BLaER1 treated with 17β-estradiol and CSF1 and Interleukin-3, amounts not matched to agents 10 nM and 100 nM (cell line): ENCODE measurements around the gene LBX1.
"Not testable (repeated sequence)": the region's sequence is repeated elsewhere in the genome, so short reads cannot be mapped to it uniquely, and the experiment has no call there.

ENCODE experiments used
- H3K27ac ChIP-seq, 11 experiments: shearing (Covaris generic); formaldehyde crosslinking; 2 replicates each; pipeline ENCODE4 v1.8.1; 2022
- H3K27me3 ChIP-seq, 11 experiments: shearing (Covaris generic); formaldehyde crosslinking; 2 replicates each; pipeline ENCODE4 v1.8.1; 2022
- H3K36me3 ChIP-seq, 11 experiments: shearing (Covaris generic); formaldehyde crosslinking; 2 replicates each; pipeline ENCODE4 v1.8.1; 2022
- H3K4me1 ChIP-seq, 10 experiments: shearing (Covaris generic); formaldehyde crosslinking; 2 replicates each; pipeline ENCODE4 v1.8.1; 2022
- H3K4me2 ChIP-seq, 11 experiments: shearing (Covaris generic); formaldehyde crosslinking; 2 replicates each; pipeline ENCODE4 v1.8.1; 2022
- H3K4me3 ChIP-seq, 10 experiments: shearing (Covaris generic); formaldehyde crosslinking; 2 replicates each; pipeline ENCODE4 v1.8.1; 2022
- H3K9ac ChIP-seq, 11 experiments: shearing (Covaris generic); formaldehyde crosslinking; 2 replicates each; pipeline ENCODE4 v1.8.1; 2022
- H3K9me3 ChIP-seq, 11 experiments: shearing (Covaris generic); formaldehyde crosslinking; replicated peaks in 1 of 11; 2 replicates each; pipeline ENCODE4 v1.8.1; 2022
- H4K20me1 ChIP-seq, 11 experiments: shearing (Covaris generic); formaldehyde crosslinking; 2 replicates each; pipeline ENCODE4 v1.8.1; 2022
- Cebpa-rat ChIP-seq, 11 experiments: shearing (Covaris generic); IDR thresholded peaks; 2 replicates each; pipeline ENCODE4 v1.8.1; 2022

LBX1 gene

DNA sequence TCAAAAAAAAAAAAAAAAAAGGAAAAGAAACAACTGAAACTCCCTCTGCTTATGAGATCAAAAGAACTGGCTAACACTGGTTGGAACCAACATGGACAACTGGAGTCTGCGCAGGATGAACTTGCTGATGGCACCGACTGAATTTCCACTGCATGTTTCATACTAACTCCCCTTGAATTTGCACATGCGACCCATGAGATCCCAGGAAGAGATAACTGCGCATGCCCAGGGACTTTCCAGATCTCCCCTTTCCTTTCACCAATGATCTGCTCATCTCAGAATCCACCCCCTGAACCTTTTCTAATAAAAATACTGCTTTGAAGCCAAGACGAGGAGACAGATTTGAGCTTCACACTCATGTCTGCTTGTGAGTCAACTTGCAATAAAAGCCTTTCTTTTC lies 20.7 kb downstream of the LBX1 start:
- Histone ChIP-seq H3K4me3 (no peak overlapping the region), H3K36me3 (no peaks in the 10 kb centered on the region), H3K9me3 (no peaks in the 10 kb centered on the region), H3K4me2 (no peak overlapping the region), H3K27me3 (peaks cover 19 to 80% (median 65%) of the 10 kb centered on the region in 11 experiments; a peak in 20 of 22 replicates), H4K20me1 (peaks cover 0 to 8% (median 0%) of the 10 kb centered on the region in 11 experiments; a peak in 1 of 22 replicates), H3K4me1 (no peaks in the 10 kb centered on the region), H3K9ac (no peak overlapping the region), H3K27ac (no peak overlapping the region)
- TF ChIP-seq Cebpa-rat (IDR thresholded peaks at IDR 0.05) = no peak

DNA sequence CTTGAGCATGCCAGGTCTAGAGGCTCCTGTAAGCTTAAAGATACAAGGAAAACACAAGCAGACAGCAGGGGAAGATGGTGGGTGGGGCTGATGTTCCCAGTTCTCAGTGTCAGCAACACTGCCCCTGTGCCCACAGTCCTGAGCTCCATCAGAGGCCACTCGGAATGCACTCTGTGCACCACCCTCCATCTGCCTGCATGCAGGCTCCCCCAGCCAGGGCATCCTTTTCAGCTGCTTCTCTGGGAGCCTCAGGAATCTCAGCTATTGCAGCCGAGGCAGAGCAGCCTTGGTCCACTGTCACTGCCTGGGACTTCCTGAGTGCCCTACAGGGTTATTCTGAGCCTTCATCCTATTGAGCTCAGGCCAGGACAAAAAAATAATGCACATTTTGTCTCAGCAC lies 22.2 kb downstream of the LBX1 start:
- no peak overlapping the region for H3K4me2 ChIP-seq
- H3K4me1 ChIP-seq = 0 out of 20 replicates have a peak, but pooled peaks cover 0 to 6% (median 0%) of the 10 kb centered on the region in 10 experiments
- peaks cover 12 to 73% (median 53%) of the 10 kb centered on the region in 11 experiments; a peak in 19 of 22 replicates for H3K27me3 ChIP-seq
- H4K20me1 ChIP-seq = peaks cover 0 to 4% (median 0%) of the 10 kb centered on the region in 11 experiments; a peak in 1 of 22 replicates
- no peaks in the 10 kb centered on the region for H3K9me3 ChIP-seq
- no peak overlapping the region for H3K9ac ChIP-seq
- H3K4me3 ChIP-seq = no peak overlapping the region
- TF ChIP-seq Cebpa-rat (IDR thresholded peaks at IDR 0.05) = no peak
- H3K36me3 ChIP-seq = no peaks in the 10 kb centered on the region
- no peak overlapping the region for H3K27ac ChIP-seq

DNA sequence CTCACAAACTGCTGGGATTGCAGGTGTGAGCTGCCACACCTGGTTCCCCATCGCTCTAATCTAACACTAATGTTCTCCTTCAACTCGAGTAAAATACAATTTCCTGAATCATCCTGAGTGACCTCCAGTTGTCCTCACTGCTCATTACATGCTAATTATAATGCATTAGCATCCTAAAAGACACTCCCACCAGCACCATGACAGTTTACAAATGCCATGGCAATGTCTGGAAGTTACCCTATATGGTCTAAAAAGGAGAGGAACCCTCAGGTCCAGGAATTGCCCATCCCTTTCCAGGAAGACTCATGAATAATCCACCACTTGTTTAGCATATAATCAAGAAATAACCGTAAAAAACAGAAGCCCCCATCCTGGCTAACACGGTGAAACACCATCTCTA lies 26.6 kb downstream of the LBX1 start:
- Histone ChIP-seq H3K27me3 (peaks cover 0 to 42% (median 24%) of the 10 kb centered on the region in 11 experiments; a peak in 15 of 22 replicates), H3K4me2 (peak overlapping the region in 1 of 11 experiments; percentile 1; a peak in 1 of 22 replicates)

DNA sequence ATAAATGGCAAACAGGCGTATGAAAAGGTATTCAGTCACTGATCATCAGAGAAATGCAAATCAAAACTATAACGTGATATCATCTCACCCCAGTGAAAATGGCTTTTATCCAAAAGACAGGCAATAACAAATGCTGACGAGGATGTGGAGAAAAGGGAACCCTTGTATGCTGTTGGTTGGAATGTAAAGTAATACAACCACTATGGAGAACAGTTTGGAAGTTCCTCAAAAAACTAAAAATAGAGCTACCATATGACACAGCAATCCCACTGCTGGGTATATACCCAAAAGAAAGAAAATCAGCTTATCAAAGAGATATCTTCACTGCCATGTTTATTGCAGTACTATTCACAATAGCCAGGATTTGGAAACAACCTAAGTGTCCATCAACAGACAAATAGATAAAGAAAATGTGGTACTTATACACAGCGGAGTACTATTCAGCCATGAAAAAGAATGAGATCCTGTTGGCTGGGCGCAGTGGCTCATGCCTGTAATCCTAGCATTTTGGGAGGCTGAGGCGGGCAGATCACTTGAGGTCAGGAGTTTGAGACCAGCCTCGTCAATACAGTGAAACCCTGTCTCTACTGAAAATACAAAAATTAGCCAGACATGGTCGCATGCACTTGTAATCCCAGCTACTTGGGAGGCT lies 30.8 kb downstream of the LBX1 start:
- H3K4me2 ChIP-seq = peak overlapping the region in 2 of 11 experiments; percentile 49 to 71; a peak in 4 of 22 replicates
- H3K27ac ChIP-seq, H3K4me1 ChIP-seq, H4K20me1 ChIP-seq, H3K9ac ChIP-seq, H3K4me3 ChIP-seq, H3K9me3 ChIP-seq, H3K36me3 ChIP-seq: not testable (repeated sequence)
- peaks cover 0 to 13% (median 0%) of the 10 kb centered on the region in 11 experiments; a peak in 7 of 22 replicates for H3K27me3 ChIP-seq

More for the DNA sequence above, 26.6 kb downstream of the LBX1 start:
- not testable (repeated sequence) for H3K4me1 ChIP-seq, H4K20me1 ChIP-seq, H3K4me3 ChIP-seq, H3K9ac ChIP-seq, H3K9me3 ChIP-seq, H3K27ac ChIP-seq, H3K36me3 ChIP-seq

DNA sequence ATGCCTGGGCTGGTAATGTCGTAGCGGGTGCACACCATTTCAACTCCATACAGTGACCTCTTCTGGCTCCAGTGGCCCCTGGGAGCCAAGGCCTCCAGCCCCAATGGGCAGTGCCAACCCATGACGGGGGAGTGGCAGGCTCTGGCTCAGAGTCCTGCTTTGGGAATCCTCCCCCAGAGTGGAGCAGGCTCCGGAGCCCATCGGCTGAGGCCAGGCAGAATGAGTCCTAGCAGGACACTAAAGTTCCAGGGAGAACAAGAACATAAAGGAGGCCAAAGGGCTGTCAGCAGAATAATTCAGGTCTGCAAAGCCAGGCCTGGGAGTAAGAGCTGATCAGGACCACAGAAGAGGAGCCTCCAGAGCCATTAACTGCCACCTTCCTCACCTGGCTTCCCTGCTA lies 33.3 kb downstream of the LBX1 start:
- Histone ChIP-seq H3K9me3 (no peaks in the 10 kb centered on the region), H3K9ac (no peak overlapping the region), H3K27ac (no peak overlapping the region), H3K36me3 (no peaks in the 10 kb centered on the region), H3K4me1 (peaks cover 0 to 6% (median 0%) of the 10 kb centered on the region in 10 experiments; a peak in 3 of 20 replicates), H4K20me1 (no peaks in the 10 kb centered on the region), H3K27me3 (no peaks in the 10 kb centered on the region; a peak in 1 of 22 replicates), H3K4me3 (no peak overlapping the region), H3K4me2 (no peak overlapping the region)
- no peak for TF ChIP-seq Cebpa-rat (IDR thresholded peaks at IDR 0.05)

DNA sequence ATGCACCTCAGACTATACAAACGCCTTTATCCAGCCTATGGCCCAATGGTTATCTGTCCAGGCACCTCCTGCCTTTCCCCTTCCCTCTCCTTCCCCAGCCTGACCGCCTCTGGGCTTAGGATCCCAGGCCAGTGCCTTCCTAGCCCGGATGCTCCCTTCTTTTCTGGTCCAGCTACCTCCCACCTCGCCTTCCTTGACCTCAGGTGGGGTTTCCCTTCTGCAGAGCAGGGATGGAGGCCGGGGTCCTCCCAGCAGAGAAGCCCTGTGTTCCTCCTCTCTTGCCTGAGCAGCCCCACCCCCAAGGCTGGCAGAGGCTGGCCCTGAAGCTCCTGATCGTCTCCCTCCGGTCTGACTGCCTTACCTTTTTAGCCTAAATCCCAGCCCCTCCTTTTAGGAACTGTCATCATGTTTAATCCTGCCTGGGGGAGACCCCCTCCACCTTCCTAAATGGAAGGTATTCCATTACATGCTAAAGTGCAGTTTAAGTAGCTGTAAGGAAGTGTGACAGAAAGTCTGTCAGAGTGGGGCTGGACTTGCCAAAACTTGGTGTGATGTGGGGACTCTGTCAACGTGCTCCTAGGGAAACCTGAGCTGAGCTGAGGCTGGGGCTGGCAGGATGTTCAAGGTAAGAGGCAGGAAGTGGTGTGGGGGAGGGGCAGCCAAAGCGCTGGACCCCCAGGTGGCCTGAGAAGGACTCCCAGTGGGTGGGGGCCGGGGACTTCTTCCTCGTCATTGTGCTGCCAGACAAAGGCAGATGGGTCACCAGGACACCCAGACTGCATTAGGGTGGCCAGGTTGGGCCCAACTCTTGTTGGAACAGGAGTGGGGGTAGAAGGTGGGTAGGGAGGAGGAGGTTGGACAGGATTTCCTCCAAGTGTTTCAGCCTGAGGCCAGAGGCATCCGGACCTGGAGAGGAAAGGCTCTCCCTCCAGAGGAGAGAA lies 39.5 kb downstream of the LBX1 start:
- Histone ChIP-seq H3K27me3 (no peaks in the 10 kb centered on the region), H3K27ac (no peak overlapping the region), H4K20me1 (no peaks in the 10 kb centered on the region), H3K4me1 (peaks cover 0 to 9% (median 0%) of the 10 kb centered on the region in 10 experiments; a peak in 1 of 20 replicates), H3K4me3 (no peak overlapping the region), H3K36me3 (no peaks in the 10 kb centered on the region), H3K9ac (no peak overlapping the region), H3K9me3 (no peaks in the 10 kb centered on the region), H3K4me2 (no peak overlapping the region)
- no peak for TF ChIP-seq Cebpa-rat (IDR thresholded peaks at IDR 0.05)

DNA sequence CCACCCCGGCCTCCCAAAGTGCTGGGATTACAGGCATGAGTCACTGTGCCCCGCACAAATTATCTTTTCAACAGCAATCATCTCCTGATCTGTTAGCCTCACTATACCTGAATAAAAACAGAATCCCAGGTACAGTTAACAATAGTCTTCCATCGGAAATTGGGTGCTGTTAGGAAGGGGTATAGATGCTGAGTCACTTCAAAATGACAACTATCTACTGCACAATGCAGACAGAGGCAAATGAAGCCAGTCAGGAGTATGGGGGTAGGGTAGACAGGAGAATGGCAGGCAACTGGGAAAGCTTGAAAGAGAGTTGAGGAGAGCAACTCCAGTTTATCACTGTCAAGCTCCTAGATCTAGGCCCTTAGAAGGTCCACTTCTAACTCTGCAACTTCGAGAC lies 40.3 kb downstream of the LBX1 start:
- TF ChIP-seq Cebpa-rat (IDR thresholded peaks at IDR 0.05) = no peak
- Histone ChIP-seq H3K4me2 (no peak overlapping the region), H3K27me3 (no peaks in the 10 kb centered on the region), H3K9ac (no peak overlapping the region), H4K20me1 (no peaks in the 10 kb centered on the region), H3K4me1 (peaks cover 0 to 17% (median 0%) of the 10 kb centered on the region in 10 experiments; a peak in 1 of 20 replicates), H3K27ac (no peak overlapping the region), H3K4me3 (no peak overlapping the region), H3K9me3 (no peaks in the 10 kb centered on the region), H3K36me3 (no peaks in the 10 kb centered on the region)

DNA sequence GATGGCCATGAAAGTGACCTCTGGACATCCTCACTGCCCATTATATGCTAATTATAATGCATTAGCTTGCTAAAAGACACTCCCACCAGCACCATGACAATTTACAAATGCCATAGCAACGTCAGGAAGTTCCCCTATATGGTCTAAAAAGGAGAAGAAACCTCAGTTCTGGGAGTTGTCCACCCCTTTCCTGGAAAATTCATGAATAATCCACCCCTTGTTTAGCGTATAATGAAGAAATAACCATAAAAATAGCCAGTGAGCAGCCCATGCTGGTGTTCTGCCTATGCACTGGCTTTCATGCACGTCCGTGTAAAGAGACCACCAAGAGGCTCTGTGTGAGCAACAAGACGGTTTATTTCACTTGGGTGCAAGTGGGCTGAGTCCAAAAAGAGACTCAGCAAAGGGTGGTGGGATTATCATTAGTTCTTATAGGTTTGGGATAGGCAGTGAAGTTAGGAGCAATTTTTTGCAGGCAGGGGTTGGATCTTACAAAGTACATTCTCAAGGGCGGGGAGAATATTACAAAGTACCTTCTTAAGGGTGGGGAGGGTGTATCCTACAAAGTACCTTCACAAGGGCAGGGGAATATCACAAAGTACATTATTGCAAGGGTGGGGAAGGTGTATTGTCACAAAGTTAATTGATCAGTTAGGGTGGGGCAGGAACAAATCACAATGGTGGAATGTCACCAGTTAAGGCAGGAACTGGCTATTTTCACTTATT lies 45.6 kb downstream of the LBX1 start:
- peak overlapping the region in 3 of 11 experiments; percentile 18 to 58 (median 47); a peak in 6 of 22 replicates for H3K4me2 ChIP-seq
- peaks cover 0 to 4% (median 0%) of the 10 kb centered on the region in 11 experiments; a peak in 1 of 22 replicates for H3K9me3 ChIP-seq
- TF ChIP-seq Cebpa-rat (IDR thresholded peaks at IDR 0.05) = no peak
- no peak overlapping the region for H3K9ac ChIP-seq
- H3K4me1 ChIP-seq = peaks cover 0 to 28% (median 0%) of the 10 kb centered on the region in 10 experiments; a peak in 3 of 20 replicates
- H3K27ac ChIP-seq = peak overlapping the region in 1 of 11 experiments; percentile 12; a peak in 1 of 22 replicates
- no peaks in the 10 kb centered on the region for H3K36me3 ChIP-seq
- no peak overlapping the region for H3K4me3 ChIP-seq
- no peaks in the 10 kb centered on the region for H3K27me3 ChIP-seq
- no peaks in the 10 kb centered on the region for H4K20me1 ChIP-seq
